GM12864 (cell line): Measurements from ENCODE around the gene STIL.
"Not testable (repeated sequence)": the region's sequence is repeated elsewhere in the genome, so short reads cannot be mapped to it uniquely, and the experiment has no call there.

Experiments used
- DNase-seq: peaks from one replicate; pipeline ENCODE4 v3.0.0-alpha.2; 2011; ENCODE audit warnings: low read depth
- H3K4me3 ChIP-seq: 2 replicates; pipeline ENCODE4 v1.5.1; 2011; ENCODE audit warnings: mild to moderate bottlenecking, low read depth, low read length, control low read depth
- TF ChIP-seq, protein P1 (sequence below): IDR thresholded peaks from 2 replicates; pipeline ENCODE4 v1.5.1; 2011; ENCODE audit warnings: low read depth, mild to moderate bottlenecking, moderate library complexity, low read length, control low read depth, inconsistent platforms; ENCODE audit errors: missing control alignments

Gene STIL

DNA sequence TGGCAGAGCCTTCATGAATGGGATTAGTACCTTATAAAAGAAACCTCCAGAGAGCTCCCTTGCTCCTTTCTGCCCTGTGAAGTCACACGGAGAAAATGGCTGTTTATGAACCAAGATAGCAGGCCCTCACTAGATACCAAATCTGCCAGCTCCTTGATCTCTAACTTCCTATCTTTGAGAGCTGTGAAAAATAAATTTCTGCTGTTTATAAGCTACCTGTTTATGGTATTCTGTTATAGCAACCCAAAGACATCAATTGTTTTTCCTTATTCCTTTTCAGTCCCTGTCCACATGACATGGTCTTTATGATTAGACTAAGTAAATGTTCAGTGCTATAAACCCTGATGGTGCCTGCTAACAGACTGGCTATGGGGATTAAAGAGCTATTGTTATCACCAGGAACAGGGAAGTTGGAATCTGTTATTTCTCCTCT is 9.7 kb upstream of the STIL start:
- H3K4me3 ChIP-seq, result no peak overlapping the region
- TF ChIP-seq, protein P1, sequence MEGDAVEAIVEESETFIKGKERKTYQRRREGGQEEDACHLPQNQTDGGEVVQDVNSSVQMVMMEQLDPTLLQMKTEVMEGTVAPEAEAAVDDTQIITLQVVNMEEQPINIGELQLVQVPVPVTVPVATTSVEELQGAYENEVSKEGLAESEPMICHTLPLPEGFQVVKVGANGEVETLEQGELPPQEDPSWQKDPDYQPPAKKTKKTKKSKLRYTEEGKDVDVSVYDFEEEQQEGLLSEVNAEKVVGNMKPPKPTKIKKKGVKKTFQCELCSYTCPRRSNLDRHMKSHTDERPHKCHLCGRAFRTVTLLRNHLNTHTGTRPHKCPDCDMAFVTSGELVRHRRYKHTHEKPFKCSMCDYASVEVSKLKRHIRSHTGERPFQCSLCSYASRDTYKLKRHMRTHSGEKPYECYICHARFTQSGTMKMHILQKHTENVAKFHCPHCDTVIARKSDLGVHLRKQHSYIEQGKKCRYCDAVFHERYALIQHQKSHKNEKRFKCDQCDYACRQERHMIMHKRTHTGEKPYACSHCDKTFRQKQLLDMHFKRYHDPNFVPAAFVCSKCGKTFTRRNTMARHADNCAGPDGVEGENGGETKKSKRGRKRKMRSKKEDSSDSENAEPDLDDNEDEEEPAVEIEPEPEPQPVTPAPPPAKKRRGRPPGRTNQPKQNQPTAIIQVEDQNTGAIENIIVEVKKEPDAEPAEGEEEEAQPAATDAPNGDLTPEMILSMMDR, result no peak

GRCh38 chr1:47319968-47320367 is 6.0 kb upstream of the STIL start:
- not testable (repeated sequence) for DNase-seq, H3K4me3 ChIP-seq

More for the DNA sequence above, 9.7 kb upstream of the STIL start:
- DNase-seq, result no peak

DNA sequence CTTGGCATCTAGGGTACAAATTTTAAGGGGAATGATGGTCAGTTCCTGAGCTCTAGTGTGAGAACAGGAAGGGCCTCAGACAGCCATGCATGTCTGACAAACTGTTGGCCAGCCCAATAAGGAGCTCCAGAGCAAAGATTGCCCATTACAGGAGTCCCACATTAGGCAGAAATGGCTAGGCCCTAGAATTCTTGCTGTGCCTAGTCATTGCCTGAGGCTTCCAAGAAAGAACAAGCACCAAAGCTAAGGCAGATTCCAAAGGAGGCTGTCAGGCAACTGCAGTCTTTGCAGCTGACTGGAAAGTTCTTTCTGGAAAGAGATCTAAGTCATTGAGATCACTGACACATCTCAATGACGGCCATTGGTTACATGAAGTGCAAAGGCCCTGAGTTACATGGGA is 3.9 kb upstream of the STIL start:
- H3K4me3 ChIP-seq, result no peak overlapping the region
- no peak for DNase-seq
- TF ChIP-seq, protein P1, result no peak

- no peak overlapping the region for H3K4me3 ChIP-seq
- TF ChIP-seq, protein P1, result no peak
- DNase-seq, result no peak
Measured at GRCh38 chr1:47309427-47309826, 4.5 kb downstream of the STIL start.

GRCh38 chr1:47302472-47302871 is 11.5 kb downstream of the STIL start:
- TF ChIP-seq, protein P1, result no peak
- DNase-seq, result no peak
- H3K4me3 ChIP-seq, result no peak overlapping the region

GRCh38 chr1:47298025-47298699 is 15.8 kb downstream of the STIL start:
- no peak for DNase-seq
- TF ChIP-seq, protein P1, result no peak
- H3K4me3 ChIP-seq, result no peak overlapping the region

GRCh38 chr1:47295579-47295978 is 18.4 kb downstream of the STIL start:
- no peak for DNase-seq
- TF ChIP-seq, protein P1, result no peak
- no peak overlapping the region for H3K4me3 ChIP-seq

GRCh38 chr1:47294863-47295262 is 19.1 kb downstream of the STIL start:
- not testable (repeated sequence) for DNase-seq, H3K4me3 ChIP-seq

GRCh38 chr1:47288116-47288515 is 25.8 kb downstream of the STIL start:
- not testable (repeated sequence) for DNase-seq, H3K4me3 ChIP-seq
